T follicular helper cell (primary cell): Measurements from ENCODE around the gene ATP11B.
A peak's percentile ranks its signal among the peaks of the same experiment; 100 is the strongest.
"Not testable (repeated sequence)": the region's sequence is repeated elsewhere in the genome, so short reads cannot be mapped to it uniquely, and the experiment has no call there.

Source experiments
- DNase-seq: peaks from one replicate; pipeline ENCODE4 v3.0.0-alpha.2; 2020; ENCODE audit warnings: low read depth

ATP11B gene

GRCh38 chr3:182795389-182795782 is 2.1 kb downstream of the ATP11B start:
- peak; percentile 24 for DNase-seq

- DNase-seq = no peak
These were observed 3.0 kb downstream of the ATP11B start for GRCh38 chr3:182796310-182796709.

GRCh38 chr3:182797876-182798275 is 4.6 kb downstream of the ATP11B start:
- DNase-seq = no peak

- not testable (repeated sequence) for DNase-seq
These were observed 5.8 kb downstream of the ATP11B start for GRCh38 chr3:182799143-182799542.

- DNase-seq = no peak
These were observed 7.2 kb downstream of the ATP11B start for GRCh38 chr3:182800508-182800907.

- DNase-seq = no peak
These were observed 9.4 kb downstream of the ATP11B start for GRCh38 chr3:182802413-182803390.

- no peak for DNase-seq
These were observed 10.3 kb downstream of the ATP11B start for GRCh38 chr3:182803596-182803995.

- DNase-seq = no peak
These were observed 13.8 kb downstream of the ATP11B start for GRCh38 chr3:182807061-182807460.

- no peak for DNase-seq
These were observed 14.9 kb downstream of the ATP11B start for GRCh38 chr3:182808041-182808770.

- DNase-seq = no peak
These were observed 16.2 kb downstream of the ATP11B start for GRCh38 chr3:182809531-182809930.

GRCh38 chr3:182810574-182811268 is 17.4 kb downstream of the ATP11B start:
- no peak for DNase-seq

GRCh38 chr3:182811269-182811596 is 17.9 kb downstream of the ATP11B start:
- DNase-seq = no peak

- no peak for DNase-seq
These were observed 18.8 kb downstream of the ATP11B start for GRCh38 chr3:182812123-182812522.

GRCh38 chr3:182814419-182815062 is 21.2 kb downstream of the ATP11B start:
- no peak for DNase-seq

GRCh38 chr3:182816181-182816580 is 22.9 kb downstream of the ATP11B start:
- no peak for DNase-seq

GRCh38 chr3:182818296-182818978 is 25.1 kb downstream of the ATP11B start:
- no peak for DNase-seq

- no peak for DNase-seq
These were observed 28.1 kb downstream of the ATP11B start for GRCh38 chr3:182821221-182821981.

- not testable (repeated sequence) for DNase-seq
These were observed 29.0 kb downstream of the ATP11B start for GRCh38 chr3:182822260-182822659.

GRCh38 chr3:182824957-182825356 is 31.7 kb downstream of the ATP11B start:
- no peak for DNase-seq

GRCh38 chr3:182829761-182830405 is 36.6 kb downstream of the ATP11B start:
- no peak for DNase-seq
